Stimulated activated CD4-positive, alpha-beta T cell treated with anti-CD3 and anti-CD28 coated beads, Interleukin-12 subunit alpha, Interleukin-12 subunit beta, amount 100 ng/mL, for 24 hours (primary cell): ENCODE results near the gene CASTOR1.
A peak's percentile ranks its signal among the peaks of the same experiment; 100 is the strongest.

Source experiments
- DNase-seq, 2 experiments: peaks; one replicate each; pipeline ENCODE4 v3.0.0-alpha.2; 2020; ENCODE audit warnings: low read depth in 2 of 2

The CASTOR1 gene

GRCh38 chr22:30284666-30285065 is 4.6 kb downstream of the CASTOR1 start:
- no peak for DNase-seq

DNA sequence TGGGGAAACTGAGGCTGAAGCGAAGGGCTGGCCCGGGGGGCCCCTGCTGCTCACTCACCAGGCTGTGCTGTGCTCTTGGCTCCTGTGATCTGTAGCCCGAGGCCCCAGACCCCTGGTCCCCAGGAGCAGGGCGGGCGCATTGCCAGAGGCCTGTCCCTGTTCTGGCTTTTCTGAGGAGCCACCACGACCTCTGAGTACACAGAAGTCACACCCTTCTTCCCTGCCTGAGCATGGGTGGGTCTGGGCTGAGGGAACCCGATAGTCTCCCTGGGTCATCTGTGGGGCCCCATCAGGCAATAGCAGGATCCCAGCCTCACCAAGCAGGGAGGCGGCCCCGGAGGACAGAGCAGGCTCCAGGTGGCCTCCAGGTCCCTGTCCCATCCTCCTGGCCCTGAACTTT is 5.1 kb downstream of the CASTOR1 start:
- no peak for DNase-seq

DNA sequence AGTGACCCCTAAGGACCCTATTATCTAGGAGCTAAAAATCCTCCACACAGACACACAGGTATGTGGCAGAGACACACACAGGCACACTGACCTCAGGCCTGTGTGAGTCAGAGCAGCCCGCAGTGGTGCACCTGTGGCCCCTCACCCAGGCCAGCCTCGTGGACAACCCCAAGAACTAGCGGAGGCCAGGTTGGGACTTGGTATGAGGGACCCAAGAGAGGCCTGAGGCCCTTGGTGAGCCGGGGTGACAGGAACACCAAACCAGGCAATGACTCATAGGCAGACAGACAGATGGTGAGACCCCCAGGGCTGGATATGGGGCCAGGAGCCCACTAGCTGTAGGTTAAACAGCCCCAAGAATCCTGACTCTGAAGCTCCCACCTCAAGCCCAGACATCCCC is 6.0 kb downstream of the CASTOR1 start:
- DNase-seq, result no peak

GRCh38 chr22:30282616-30283046 is 6.7 kb downstream of the CASTOR1 start:
- no peak for DNase-seq

- DNase-seq, result no peak
Observed at GRCh38 chr22:30280505-30280904, 8.8 kb downstream of the CASTOR1 start.

- DNase-seq, result no peak
Observed at GRCh38 chr22:30279932-30280331, 9.4 kb downstream of the CASTOR1 start.

DNA sequence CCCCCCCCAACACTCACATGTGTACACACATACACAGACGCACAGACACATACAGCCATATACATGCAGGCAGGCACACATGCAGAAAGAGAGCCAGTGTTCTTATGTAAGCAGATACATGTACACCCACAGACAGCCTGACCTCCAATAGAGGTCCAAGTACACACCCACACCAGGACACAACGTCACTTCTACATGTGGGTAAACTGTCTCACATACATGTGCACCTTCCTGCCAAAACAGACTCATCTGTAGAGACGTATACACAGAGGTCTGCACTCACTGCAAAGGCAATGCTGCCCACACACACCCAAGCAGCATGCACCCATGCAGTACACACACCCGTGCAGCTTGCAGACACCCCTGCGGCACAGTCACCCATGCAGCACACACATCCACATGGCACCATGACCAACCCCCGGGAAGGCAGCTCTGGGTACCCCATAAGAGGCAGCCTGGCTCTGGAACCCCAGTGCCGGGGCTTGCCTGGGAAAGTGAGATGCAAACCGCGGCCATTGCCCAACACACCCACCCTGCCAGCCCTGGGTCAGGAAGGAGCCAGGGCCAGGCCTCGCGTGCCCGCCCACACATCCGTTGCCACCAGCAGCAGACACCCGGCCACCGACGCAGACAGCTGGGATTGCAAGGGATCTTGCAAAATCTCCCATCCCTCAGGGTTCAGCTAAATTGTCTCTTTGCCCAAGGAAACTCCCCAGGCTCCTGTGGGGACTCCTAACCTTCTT is 10.1 kb downstream of the CASTOR1 start:
- no peak for DNase-seq

DNA sequence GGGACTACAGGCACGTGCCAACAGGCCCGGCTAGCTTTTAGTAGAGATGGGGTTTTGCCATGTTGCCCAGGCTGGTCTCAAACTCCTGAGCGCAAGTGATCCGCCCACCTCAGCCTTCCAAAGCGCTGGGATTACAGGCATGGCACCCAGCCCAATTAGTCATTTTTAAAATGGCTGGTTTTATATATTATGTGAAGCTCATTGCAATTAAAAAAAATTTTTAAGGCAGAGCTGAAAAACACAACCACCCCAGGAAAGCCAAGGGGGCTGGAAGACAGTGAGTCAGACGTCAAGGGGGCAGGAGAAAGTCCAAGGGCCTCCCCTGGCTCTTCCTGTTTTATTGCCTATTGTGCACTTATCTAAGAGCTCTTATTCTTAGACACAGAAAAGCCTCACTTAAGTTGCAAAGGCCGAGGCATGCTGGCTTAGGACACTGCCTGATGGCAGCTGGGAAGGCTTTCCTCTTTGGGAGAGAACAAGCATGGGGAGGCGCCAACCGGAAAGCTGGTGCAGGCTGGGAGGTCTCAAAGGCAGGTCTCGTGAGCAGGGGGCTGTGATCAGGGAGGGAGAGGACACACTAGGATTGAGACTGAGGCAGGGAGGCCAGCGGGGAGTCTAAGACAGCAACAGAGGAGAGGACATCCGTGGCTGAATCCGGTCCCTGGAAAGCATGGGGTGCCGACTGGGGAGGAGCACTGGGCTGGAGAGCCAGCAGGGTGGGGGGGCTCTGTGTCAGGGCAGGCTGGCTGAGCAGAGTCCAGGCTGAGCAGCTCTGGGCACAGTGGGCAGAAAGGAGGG is 11.6 kb downstream of the CASTOR1 start:
- DNase-seq, result no peak

GRCh38 chr22:30276039-30276438 is 13.3 kb downstream of the CASTOR1 start:
- DNase-seq, result no peak

DNA sequence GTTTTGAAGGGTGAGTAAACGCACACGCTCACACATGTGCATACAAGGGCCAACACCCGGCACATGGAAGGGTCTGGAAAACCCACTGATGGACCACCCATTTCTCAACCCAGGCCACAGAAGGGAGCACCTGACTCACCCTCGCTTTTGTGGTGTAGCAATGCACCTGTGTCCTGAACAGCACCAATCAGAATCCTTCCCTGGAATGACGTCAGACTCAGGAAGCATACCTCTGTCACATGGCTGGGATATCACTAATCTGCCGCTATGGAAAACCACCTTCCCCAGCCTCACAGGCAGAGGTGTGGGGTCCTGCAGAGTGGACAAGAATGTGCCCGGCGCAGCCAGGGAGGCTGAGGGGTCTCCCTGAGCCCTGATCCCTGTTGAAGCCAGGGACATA is 13.7 kb downstream of the CASTOR1 start:
- no peak for DNase-seq

GRCh38 chr22:30274437-30274812 is 14.9 kb downstream of the CASTOR1 start:
- no peak for DNase-seq

- no peak for DNase-seq
Observed at GRCh38 chr22:30273711-30274436, 15.4 kb downstream of the CASTOR1 start.

- DNase-seq, result no peak
Observed at GRCh38 chr22:30272781-30273601, 16.3 kb downstream of the CASTOR1 start.

DNA sequence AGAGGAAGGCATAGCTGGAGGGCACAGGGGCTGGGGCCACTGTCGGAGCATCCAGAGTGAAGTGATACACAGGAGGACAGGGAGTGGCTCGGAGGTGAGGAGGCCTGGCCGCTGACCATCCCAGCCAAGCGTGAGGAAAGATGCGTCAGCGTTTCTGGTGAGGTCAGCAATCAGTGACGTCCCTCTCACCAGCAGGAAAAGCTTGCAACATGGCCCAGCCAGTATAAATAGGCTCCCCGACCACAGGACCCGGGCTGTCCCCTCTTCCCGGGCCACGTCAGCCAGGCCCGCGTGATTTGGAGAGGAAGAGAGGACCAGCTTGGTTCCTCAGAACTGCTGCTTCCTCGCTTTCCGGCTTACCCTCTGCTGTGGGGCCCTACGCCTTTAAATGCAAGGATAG is 18.5 kb downstream of the CASTOR1 start:
- no peak for DNase-seq

DNA sequence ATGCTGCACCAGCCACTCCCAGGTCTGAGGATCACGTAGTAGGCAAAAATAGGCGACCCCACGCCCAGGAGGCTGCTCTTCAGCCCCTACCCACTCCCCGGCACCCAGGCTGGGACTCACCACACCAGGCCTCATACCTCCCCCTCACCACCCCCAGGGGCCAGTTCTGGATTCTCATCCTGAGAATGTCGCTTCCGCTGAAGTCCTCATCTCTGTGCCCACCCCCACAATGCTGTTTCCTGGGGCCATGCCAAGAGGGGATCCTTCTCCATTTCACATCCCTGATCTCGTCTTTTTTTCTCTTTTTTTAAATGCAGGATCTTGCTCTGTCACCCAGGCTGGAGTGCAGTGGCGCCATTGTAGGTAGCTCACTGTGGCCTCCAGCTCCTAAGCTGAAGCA is 21.0 kb downstream of the CASTOR1 start:
- DNase-seq, result no peak

GRCh38 chr22:30267382-30268302 is 21.7 kb downstream of the CASTOR1 start:
- no peak for DNase-seq

- DNase-seq, result peak in 1 of 2 experiments; percentile 76
Observed at GRCh38 chr22:30266445-30267381, 22.6 kb downstream of the CASTOR1 start, which contains the start of gene OSM. Gene OSM (minus strand): TSS chr22:30266851. CDS start chr22:30266799, 52 bp downstream.

- DNase-seq, result peak; percentile 73 to 76
Observed at GRCh38 chr22:30265823-30266444, 23.4 kb downstream of the CASTOR1 start.
